Measurements from ENCODE around the gene PLA2G2D.

DNA sequence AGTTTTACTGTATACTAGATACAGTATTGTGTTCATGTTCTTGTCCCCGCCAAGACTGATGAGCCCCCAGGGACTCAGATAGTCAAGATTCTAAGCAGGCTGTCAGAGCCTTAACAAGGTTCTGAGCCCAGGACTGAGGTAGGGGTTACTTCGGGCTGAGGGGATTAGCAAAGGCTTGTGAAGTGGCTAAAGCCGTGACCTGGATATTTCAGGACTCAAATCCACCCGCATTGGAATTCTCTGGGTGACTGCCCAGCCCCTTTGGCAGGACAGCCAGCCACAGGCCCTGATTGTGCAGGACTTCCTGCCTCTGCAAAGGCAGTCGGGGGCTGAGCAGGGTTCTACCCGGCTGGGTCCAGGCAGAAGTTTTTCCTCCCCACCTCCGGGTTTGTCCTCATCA, 49.5 kb downstream of the PLA2G2D start, which contains the start of gene PLA2G5:
- TF ChIP-seq, protein P1, sequence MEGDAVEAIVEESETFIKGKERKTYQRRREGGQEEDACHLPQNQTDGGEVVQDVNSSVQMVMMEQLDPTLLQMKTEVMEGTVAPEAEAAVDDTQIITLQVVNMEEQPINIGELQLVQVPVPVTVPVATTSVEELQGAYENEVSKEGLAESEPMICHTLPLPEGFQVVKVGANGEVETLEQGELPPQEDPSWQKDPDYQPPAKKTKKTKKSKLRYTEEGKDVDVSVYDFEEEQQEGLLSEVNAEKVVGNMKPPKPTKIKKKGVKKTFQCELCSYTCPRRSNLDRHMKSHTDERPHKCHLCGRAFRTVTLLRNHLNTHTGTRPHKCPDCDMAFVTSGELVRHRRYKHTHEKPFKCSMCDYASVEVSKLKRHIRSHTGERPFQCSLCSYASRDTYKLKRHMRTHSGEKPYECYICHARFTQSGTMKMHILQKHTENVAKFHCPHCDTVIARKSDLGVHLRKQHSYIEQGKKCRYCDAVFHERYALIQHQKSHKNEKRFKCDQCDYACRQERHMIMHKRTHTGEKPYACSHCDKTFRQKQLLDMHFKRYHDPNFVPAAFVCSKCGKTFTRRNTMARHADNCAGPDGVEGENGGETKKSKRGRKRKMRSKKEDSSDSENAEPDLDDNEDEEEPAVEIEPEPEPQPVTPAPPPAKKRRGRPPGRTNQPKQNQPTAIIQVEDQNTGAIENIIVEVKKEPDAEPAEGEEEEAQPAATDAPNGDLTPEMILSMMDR (IDR thresholded peaks at IDR 0.05; ENCODE audit: insufficient read depth, low read length) = no peak
- TF ChIP-seq POLR2AphosphoS5 (IDR thresholded peaks at IDR 0.05; ENCODE audit: low read depth) = no peak
- TF ChIP-seq, protein P2, sequence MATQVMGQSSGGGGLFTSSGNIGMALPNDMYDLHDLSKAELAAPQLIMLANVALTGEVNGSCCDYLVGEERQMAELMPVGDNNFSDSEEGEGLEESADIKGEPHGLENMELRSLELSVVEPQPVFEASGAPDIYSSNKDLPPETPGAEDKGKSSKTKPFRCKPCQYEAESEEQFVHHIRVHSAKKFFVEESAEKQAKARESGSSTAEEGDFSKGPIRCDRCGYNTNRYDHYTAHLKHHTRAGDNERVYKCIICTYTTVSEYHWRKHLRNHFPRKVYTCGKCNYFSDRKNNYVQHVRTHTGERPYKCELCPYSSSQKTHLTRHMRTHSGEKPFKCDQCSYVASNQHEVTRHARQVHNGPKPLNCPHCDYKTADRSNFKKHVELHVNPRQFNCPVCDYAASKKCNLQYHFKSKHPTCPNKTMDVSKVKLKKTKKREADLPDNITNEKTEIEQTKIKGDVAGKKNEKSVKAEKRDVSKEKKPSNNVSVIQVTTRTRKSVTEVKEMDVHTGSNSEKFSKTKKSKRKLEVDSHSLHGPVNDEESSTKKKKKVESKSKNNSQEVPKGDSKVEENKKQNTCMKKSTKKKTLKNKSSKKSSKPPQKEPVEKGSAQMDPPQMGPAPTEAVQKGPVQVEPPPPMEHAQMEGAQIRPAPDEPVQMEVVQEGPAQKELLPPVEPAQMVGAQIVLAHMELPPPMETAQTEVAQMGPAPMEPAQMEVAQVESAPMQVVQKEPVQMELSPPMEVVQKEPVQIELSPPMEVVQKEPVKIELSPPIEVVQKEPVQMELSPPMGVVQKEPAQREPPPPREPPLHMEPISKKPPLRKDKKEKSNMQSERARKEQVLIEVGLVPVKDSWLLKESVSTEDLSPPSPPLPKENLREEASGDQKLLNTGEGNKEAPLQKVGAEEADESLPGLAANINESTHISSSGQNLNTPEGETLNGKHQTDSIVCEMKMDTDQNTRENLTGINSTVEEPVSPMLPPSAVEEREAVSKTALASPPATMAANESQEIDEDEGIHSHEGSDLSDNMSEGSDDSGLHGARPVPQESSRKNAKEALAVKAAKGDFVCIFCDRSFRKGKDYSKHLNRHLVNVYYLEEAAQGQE (IDR thresholded peaks at IDR 0.05; ENCODE audit: insufficient replicate concordance, low read depth) = no peak

Data from HL-60 (cell line).